HCT116 (cell line): ENCODE results near the gene CRELD2. TPM values are rescaled to one million over a fixed set of nuclear protein-coding genes. Genes with fewer than 3 reads are reported as not detected.

Experiments
- ATAC-seq: fragments of 200-7000 bp; cut with Tn5 transposase; 2 replicates; pipeline ENCODE4 v1.9.1; 2020; ENCODE audit warnings: mild to moderate bottlenecking, moderate library complexity
- BruUV-seq: library from RNA; stranded (reverse); fragments of 400-500 nt; replicated peaks from 2 replicates; lab custom pipeline; 2021; lab: Mats Ljungman, UMichigan
- CTCF ChIA-PET: fragments of 300-600 bp; sonication (Branson Sonifier 250); formaldehyde crosslinking; loops from one replicate; lab custom pipeline; 2021; ENCODE audit warnings: antibody characterized with exemption; lab: Charles Lee
- POLR2A ChIA-PET: fragments of 300-600, 350-600 bp; sonication (Branson Sonifier 250); formaldehyde crosslinking; loops from one replicate; lab custom pipeline; 2021; ENCODE audit warnings: antibody characterized with exemption; lab: Charles Lee
- RAD21 ChIA-PET, 2 experiments: fragments of 300-600 bp; sonication (Branson Sonifier 250); formaldehyde crosslinking; loops; one replicate each; lab custom pipeline; 2023; ENCODE audit warnings: low total read pairs in 2 of 2; ENCODE audit not compliant: uncharacterized antibody in 2 of 2, unreplicated experiment in 2 of 2, low non-redundant PET in 1 of 2; lab: Charles Lee
- DNase-seq: peaks from one replicate; pipeline ENCODE4 v3.0.0-alpha.2; 2010; ENCODE audit warnings: low read depth, low spot score
- H2AFZ ChIP-seq: fragments of 200-600 bp; shearing (Covaris generic), sonication (generic); 2 replicates; pipeline ENCODE4 v1.6.1; 2017; ENCODE audit warnings: low read depth, mixed run types, mixed read lengths, antibody characterized with exemption, low read length; ENCODE audit not compliant: poor library complexity, severe bottlenecking
- H3K27ac ChIP-seq: 2 replicates; pipeline ENCODE4 v1.5.1; 2012; ENCODE audit warnings: low read depth, low read length
- H3K27me3 ChIP-seq: fragments of 200-600 bp; sonication (generic); 2 replicates; pipeline ENCODE4 v1.6.1; 2016; ENCODE audit warnings: mixed run types, low read length, mixed read lengths; ENCODE audit not compliant: insufficient read depth
- H3K36me3 ChIP-seq, 2 experiments: fragments of 200-500 bp in 1 of 2; fragments of 200-600 bp in 1 of 2; sonication (Bioruptor generic) in 1 of 2; sonication (generic) in 1 of 2; 2 replicates each; pipeline versions ENCODE4 v1.5.1 to v1.6.1; 2014 to 2016; ENCODE audit warnings: low read length in 2 of 2, inconsistent platforms in 1 of 2, mixed read lengths in 1 of 2, mixed run types in 1 of 2; ENCODE audit not compliant: insufficient read depth in 2 of 2, control insufficient read depth in 1 of 2
- H3K4me1 ChIP-seq, 2 experiments: fragments of 200-600 bp in 1 of 2; sonication (generic) in 1 of 2; 2 replicates each; pipeline versions ENCODE4 v1.5.1 to v1.6.1; 2012 to 2017; ENCODE audit warnings: low read length in 2 of 2, inconsistent platforms in 1 of 2, mild to moderate bottlenecking in 1 of 2, mixed read lengths in 1 of 2, mixed run types in 1 of 2, moderate library complexity in 1 of 2; ENCODE audit not compliant: insufficient read depth in 2 of 2, control insufficient read depth in 1 of 2
- H3K4me2 ChIP-seq: fragments of 200-600 bp; sonication (generic); 2 replicates; pipeline ENCODE4 v1.6.1; 2017; ENCODE audit warnings: mixed run types, low read length, mixed read lengths
- H3K4me3 ChIP-seq, 2 experiments: fragments of 200-600 bp in 1 of 2; sonication (generic) in 1 of 2; replicated peaks in 1 of 2; 2 replicates each; pipeline ENCODE4 v1.5.1; 2011 to 2016; ENCODE audit warnings: low read length in 2 of 2, control low read depth in 1 of 2, low read depth in 1 of 2, mild to moderate bottlenecking in 1 of 2, mixed read lengths in 1 of 2, mixed run types in 1 of 2
- H3K79me2 ChIP-seq: fragments of 200-600 bp; sonication (generic); 2 replicates; pipeline ENCODE4 v1.6.1; 2017; ENCODE audit warnings: mild to moderate bottlenecking, mixed run types, low read length, moderate library complexity, mixed read lengths; ENCODE audit not compliant: insufficient read depth
- H3K9ac ChIP-seq: fragments of 200-600 bp; sonication (generic); 2 replicates; pipeline ENCODE4 v1.6.1; 2016; ENCODE audit warnings: low read length, mixed read lengths
- H3K9me2 ChIP-seq: fragments of 200-600 bp; sonication (generic), shearing (Covaris generic); 2 replicates; pipeline ENCODE4 v1.6.1; 2017; ENCODE audit warnings: mixed run types, mild to moderate bottlenecking, moderate library complexity; ENCODE audit not compliant: insufficient read depth
- H3K9me3 ChIP-seq, 2 experiments: fragments of 200-500 bp in 1 of 2; fragments of 200-600 bp in 1 of 2; sonication (Bioruptor generic) in 1 of 2; sonication (generic) in 1 of 2; 2 replicates each; pipeline ENCODE4 v1.6.1; 2014 to 2017; ENCODE audit warnings: low read length in 2 of 2, mixed read lengths in 2 of 2, inconsistent platforms in 1 of 2, low read depth in 1 of 2, mild to moderate bottlenecking in 1 of 2, mixed run types in 1 of 2, moderate library complexity in 1 of 2; ENCODE audit not compliant: control insufficient read depth in 1 of 2, insufficient read depth in 1 of 2
- H4K20me1 ChIP-seq: fragments of 200-600 bp; sonication (generic), shearing (Covaris generic); 2 replicates; pipeline ENCODE4 v1.6.1; 2017; ENCODE audit warnings: mixed run types, mild to moderate bottlenecking, moderate library complexity; ENCODE audit not compliant: insufficient read depth
- EGR1 ChIP-seq: IDR thresholded peaks from 2 replicates; pipeline ENCODE4 v1.6.1; 2012; ENCODE audit warnings: low read depth
- ELF1 ChIP-seq: IDR thresholded peaks from 2 replicates; pipeline ENCODE4 v1.6.1; 2012; ENCODE audit warnings: low read depth, borderline replicate concordance
- EZH2 ChIP-seq: fragments of 200-600 bp; sonication (generic); IDR thresholded peaks from 2 replicates; pipeline ENCODE4 v1.6.1; 2017; ENCODE audit warnings: antibody characterized with exemption, mixed run types
- JUND ChIP-seq: IDR thresholded peaks from 2 replicates; pipeline ENCODE4 v1.6.1; 2012
- POLR2A ChIP-seq: IDR thresholded peaks from 2 replicates; pipeline ENCODE4 v1.7.0; 2011; ENCODE audit warnings: borderline replicate concordance; ENCODE audit not compliant: insufficient read depth, insufficient read length; ENCODE audit errors: extremely low read depth
- SIN3A ChIP-seq: IDR thresholded peaks from 2 replicates; pipeline ENCODE4 v1.6.1; 2012; ENCODE audit warnings: low read depth
- SRF ChIP-seq: IDR thresholded peaks from 2 replicates; pipeline ENCODE4 v1.6.1; 2012; ENCODE audit warnings: low read depth
- ZFX ChIP-seq: fragments of 450-650 bp; IDR thresholded peaks from 2 replicates; pipeline ENCODE4 v1.6.1; 2017
- ZNF274 ChIP-seq: fragments of 200-500 bp; sonication (Bioruptor generic); IDR thresholded peaks from 2 replicates; pipeline ENCODE4 v1.6.1; 2014; ENCODE audit warnings: mild to moderate bottlenecking, low read depth, low read length, inconsistent platforms
- intact Hi-C: fragments of 100-400 bp; cut with micrococcal nuclease; formaldehyde crosslinking; loops from 2 replicates; pipeline ENCODE4 v1.10.0; 2022
- total RNA-seq: library from RNA; stranded (reverse); gene quantifications from one replicate; pipeline ENCODE4 v1.2.1, GENCODE V29; 2021; ENCODE audit not compliant: unreplicated experiment
- TF ChIP-seq, protein P1 (sequence below): IDR thresholded peaks from 2 replicates; pipeline ENCODE4 v1.6.1; 2012
- TF ChIP-seq, protein P2 (sequence below): IDR thresholded peaks from 2 replicates; pipeline ENCODE4 v1.6.1; 2012; ENCODE audit warnings: low read depth

Gene CRELD2
- total RNA-seq, 1 experiment from 2014 or later, result 45.8 TPM

GRCh38 chr22:49950396-49950994, 32.1 kb downstream of the CRELD2 start:
- no peaks in the 10 kb centered on the region for H3K36me3 ChIP-seq
- H4K20me1 ChIP-seq, result no peaks in the 10 kb centered on the region
- no peaks in the 10 kb centered on the region for H3K9me3 ChIP-seq
- POLR2A ChIA-PET, result no interaction called here
- ATAC-seq (no peak), DNase-seq (no peak)
- intact Hi-C loops, result no loop called here
- peak overlapping the region; percentile 73 for H3K4me2 ChIP-seq
- no TSS peak for BruUV-seq
- no peaks in the 10 kb centered on the region for H3K79me2 ChIP-seq
- H3K27ac ChIP-seq, result peak overlapping the region; percentile 60; the same call in 1 of the 2 replicates
- H3K4me3 ChIP-seq, result no peak overlapping the region
- CTCF ChIA-PET, result no interaction called here
- H3K27me3 ChIP-seq, result no peaks in the 10 kb centered on the region
- no peaks in the 10 kb centered on the region for H3K9me2 ChIP-seq
- no peak for TF ChIP-seq JUND
- TF ChIP-seq EZH2, result no peak
- no peak for TF ChIP-seq ZNF274
- H3K9ac ChIP-seq, result peak overlapping the region; percentile 54; the same call in 1 of the 2 replicates
- RAD21 ChIA-PET, result no interaction called here
- peaks cover 41 to 55% of the 10 kb centered on the region in 2 experiments for H3K4me1 ChIP-seq
- no peak overlapping the region for H2AFZ ChIP-seq

DNA sequence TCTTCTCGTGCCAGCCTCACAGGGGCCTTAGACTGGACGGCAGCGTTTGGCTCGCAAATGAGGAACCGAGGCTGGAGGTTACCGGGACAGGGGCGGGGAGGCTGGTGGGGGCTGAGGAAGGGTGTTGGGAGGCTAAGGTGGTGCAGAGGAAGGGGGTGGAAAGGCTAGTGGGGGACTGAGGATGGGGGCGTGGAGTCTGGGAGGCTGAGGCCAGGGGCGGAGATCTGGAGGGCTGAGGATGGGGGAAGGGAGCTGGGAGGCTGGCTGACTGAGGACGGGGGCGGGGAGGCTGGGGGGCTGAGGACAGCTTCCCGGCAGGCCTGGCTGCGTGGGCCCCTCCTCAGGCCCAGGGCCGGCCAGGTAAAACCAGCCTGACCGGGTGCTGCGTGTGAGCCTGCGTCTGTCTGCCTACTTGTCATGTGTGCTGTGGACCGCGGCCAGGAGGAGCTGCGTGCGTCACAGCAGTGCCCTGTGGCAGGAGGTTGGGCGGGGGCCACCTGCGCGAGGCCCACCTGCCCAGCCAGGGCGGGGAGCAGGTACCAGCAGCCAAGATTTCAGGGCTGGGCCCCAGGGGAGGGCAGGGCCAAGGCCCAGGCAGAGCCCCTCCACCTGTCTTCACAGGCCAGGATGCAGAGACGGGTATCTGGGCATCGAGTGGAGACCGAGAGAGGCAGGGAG, 32.7 kb downstream of the CRELD2 start:
- BruUV-seq, result no TSS peak
- Histone ChIP-seq H3K79me2 (no peaks in the 10 kb centered on the region), H3K36me3 (no peaks in the 10 kb centered on the region), H3K27me3 (no peaks in the 10 kb centered on the region), H3K4me2 (peak overlapping the region; percentile 73), H3K9ac (peak overlapping the region; percentile 54), H2AFZ (no peak overlapping the region), H3K4me3 (no peak overlapping the region), H3K9me2 (no peaks in the 10 kb centered on the region), H3K4me1 (peaks cover 36 to 49% of the 10 kb centered on the region in 2 experiments), H4K20me1 (no peaks in the 10 kb centered on the region), H3K9me3 (no peaks in the 10 kb centered on the region), H3K27ac (peak overlapping the region; percentile 60)
- ChIA-PET POLR2A (interaction anchor here (1.0 to 1.2 kb wide), 2 partner anchors 9 to 11 kb away, joined by 3 to 4 read pairs; partner anchors contain the start of gene PIM3), RAD21 (no interaction called here), CTCF (interaction anchor here (0.6 to 1.6 kb wide), 2 partner anchors 20 to 194 kb away, joined by 3 to 7 read pairs; no protein-coding TSS in a partner anchor)
- ATAC-seq (peak; percentile 17; the same call in 1 of the 2 replicates), DNase-seq (no peak)
- intact Hi-C loops, result no loop called here
- TF ChIP-seq SIN3A (no peak), JUND (no peak), ZFX (no peak), SRF (no peak), EGR1 (no peak), ELF1 (no peak), POLR2A (no peak)
- TF ChIP-seq, protein P1, sequence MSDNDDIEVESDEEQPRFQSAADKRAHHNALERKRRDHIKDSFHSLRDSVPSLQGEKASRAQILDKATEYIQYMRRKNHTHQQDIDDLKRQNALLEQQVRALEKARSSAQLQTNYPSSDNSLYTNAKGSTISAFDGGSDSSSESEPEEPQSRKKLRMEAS, result no peak; the same call in 1 of the 2 replicates
- TF ChIP-seq, protein P2, sequence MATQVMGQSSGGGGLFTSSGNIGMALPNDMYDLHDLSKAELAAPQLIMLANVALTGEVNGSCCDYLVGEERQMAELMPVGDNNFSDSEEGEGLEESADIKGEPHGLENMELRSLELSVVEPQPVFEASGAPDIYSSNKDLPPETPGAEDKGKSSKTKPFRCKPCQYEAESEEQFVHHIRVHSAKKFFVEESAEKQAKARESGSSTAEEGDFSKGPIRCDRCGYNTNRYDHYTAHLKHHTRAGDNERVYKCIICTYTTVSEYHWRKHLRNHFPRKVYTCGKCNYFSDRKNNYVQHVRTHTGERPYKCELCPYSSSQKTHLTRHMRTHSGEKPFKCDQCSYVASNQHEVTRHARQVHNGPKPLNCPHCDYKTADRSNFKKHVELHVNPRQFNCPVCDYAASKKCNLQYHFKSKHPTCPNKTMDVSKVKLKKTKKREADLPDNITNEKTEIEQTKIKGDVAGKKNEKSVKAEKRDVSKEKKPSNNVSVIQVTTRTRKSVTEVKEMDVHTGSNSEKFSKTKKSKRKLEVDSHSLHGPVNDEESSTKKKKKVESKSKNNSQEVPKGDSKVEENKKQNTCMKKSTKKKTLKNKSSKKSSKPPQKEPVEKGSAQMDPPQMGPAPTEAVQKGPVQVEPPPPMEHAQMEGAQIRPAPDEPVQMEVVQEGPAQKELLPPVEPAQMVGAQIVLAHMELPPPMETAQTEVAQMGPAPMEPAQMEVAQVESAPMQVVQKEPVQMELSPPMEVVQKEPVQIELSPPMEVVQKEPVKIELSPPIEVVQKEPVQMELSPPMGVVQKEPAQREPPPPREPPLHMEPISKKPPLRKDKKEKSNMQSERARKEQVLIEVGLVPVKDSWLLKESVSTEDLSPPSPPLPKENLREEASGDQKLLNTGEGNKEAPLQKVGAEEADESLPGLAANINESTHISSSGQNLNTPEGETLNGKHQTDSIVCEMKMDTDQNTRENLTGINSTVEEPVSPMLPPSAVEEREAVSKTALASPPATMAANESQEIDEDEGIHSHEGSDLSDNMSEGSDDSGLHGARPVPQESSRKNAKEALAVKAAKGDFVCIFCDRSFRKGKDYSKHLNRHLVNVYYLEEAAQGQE, result no peak
